ENCODE results near the gene CPTP. TPM values are rescaled to one million over a fixed set of nuclear protein-coding genes. Genes with fewer than 3 reads are reported as not detected.

CPTP gene
- total RNA-seq, 2 donors from 2014 or later: 35.8 to 54.0 TPM

GRCh38 chr1:1325288-1326074, 879 bp downstream of the CPTP start:
- H3K4me1 ChIP-seq (replicated peaks): peaks cover 9% of the 10 kb centered on the region
- peak overlapping the region; percentile 84 to 99 for H3K4me3 ChIP-seq
- no peak for DNase-seq (ENCODE audit: low spot score)
- H3K9me3 ChIP-seq: no peaks in the 10 kb centered on the region
- no peaks in the 10 kb centered on the region for H3K36me3 ChIP-seq
- intact Hi-C loops (cut with DNase I): no loop called here
- no peak for TF ChIP-seq POLR2A (IDR thresholded peaks at IDR 0.05)
- no peak for TF ChIP-seq CTCF (IDR thresholded peaks at IDR 0.05)
- no peak for TF ChIP-seq POLR2AphosphoS5 (IDR thresholded peaks at IDR 0.05)
- 39% methylated on average over 16 of the region's 16 CpGs for WGBS
- H3K27ac ChIP-seq: peak overlapping the region; percentile 74 to 87
- no peaks in the 10 kb centered on the region for H3K27me3 ChIP-seq (replicated peaks; ENCODE audit: insufficient read depth)

- Histone ChIP-seq H3K36me3 (no peaks in the 10 kb centered on the region), H3K9me3 (no peaks in the 10 kb centered on the region), H3K27me3 (replicated peaks; ENCODE audit: insufficient read depth) (no peaks in the 10 kb centered on the region), H3K27ac (peak overlapping the region in 1 of 2 donors; percentile 87), H3K4me1 (replicated peaks) (peaks cover 13% of the 10 kb centered on the region), H3K4me3 (peak overlapping the region in 1 of 2 donors; percentile 84)
- no peak for TF ChIP-seq CTCF (IDR thresholded peaks at IDR 0.05)
- TF ChIP-seq POLR2AphosphoS5 (IDR thresholded peaks at IDR 0.05): no peak
- TF ChIP-seq POLR2A (IDR thresholded peaks at IDR 0.05): no peak
- 70% methylated on average over 8 of the region's 8 CpGs for WGBS
- intact Hi-C loops (cut with DNase I): no loop called here
- DNase-seq (ENCODE audit: low spot score): no peak
Measured at GRCh38 chr1:1326075-1326605, 1.5 kb downstream of the CPTP start.

DNA sequence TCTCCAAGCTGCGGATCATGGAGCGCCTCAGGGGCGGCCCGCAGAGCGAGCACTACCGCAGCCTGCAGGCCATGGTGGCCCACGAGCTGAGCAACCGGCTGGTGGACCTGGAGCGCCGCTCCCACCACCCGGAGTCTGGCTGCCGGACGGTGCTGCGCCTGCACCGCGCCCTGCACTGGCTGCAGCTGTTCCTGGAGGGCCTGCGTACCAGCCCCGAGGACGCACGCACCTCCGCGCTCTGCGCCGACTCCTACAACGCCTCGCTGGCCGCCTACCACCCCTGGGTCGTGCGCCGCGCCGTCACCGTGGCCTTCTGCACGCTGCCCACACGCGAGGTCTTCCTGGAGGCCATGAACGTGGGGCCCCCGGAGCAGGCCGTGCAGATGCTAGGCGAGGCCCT, 2.7 kb downstream of the CPTP start:
- Histone ChIP-seq H3K36me3 (no peaks in the 10 kb centered on the region), H3K27me3 (replicated peaks; ENCODE audit: insufficient read depth) (no peaks in the 10 kb centered on the region), H3K4me3 (no peak overlapping the region), H3K27ac (no peak overlapping the region), H3K9me3 (no peaks in the 10 kb centered on the region), H3K4me1 (replicated peaks) (peaks cover 14% of the 10 kb centered on the region)
- no peak for DNase-seq (ENCODE audit: low spot score)
- TF ChIP-seq POLR2A (IDR thresholded peaks at IDR 0.05) (no peak), POLR2AphosphoS5 (IDR thresholded peaks at IDR 0.05) (no peak), CTCF (IDR thresholded peaks at IDR 0.05) (no peak)
- 92% methylated on average over 37 of the region's 40 CpGs for WGBS
- intact Hi-C loops (cut with DNase I): no loop called here

DNA sequence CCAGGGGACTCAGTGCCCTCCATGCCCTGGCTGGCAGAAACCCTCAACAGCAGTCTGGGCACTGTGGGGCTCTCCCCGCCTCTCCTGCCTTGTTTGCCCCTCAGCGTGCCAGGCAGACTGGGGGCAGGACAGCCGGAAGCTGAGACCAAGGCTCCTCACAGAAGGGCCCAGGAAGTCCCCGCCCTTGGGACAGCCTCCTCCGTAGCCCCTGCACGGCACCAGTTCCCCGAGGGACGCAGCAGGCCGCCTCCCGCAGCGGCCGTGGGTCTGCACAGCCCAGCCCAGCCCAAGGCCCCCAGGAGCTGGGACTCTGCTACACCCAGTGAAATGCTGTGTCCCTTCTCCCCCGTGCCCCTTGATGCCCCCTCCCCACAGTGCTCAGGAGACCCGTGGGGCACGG, 3.7 kb downstream of the CPTP start:
- H3K4me1 ChIP-seq (replicated peaks): peaks cover 14% of the 10 kb centered on the region
- 79% methylated on average over 10 of the region's 15 CpGs for WGBS

More for the DNA sequence above, 3.7 kb downstream of the CPTP start:
- no peaks in the 10 kb centered on the region for H3K9me3 ChIP-seq
- intact Hi-C loops (cut with DNase I): no loop called here
- no peak overlapping the region for H3K27ac ChIP-seq
- H3K36me3 ChIP-seq: no peaks in the 10 kb centered on the region
- no peak overlapping the region for H3K4me3 ChIP-seq
- DNase-seq (ENCODE audit: low spot score): no peak
- TF ChIP-seq POLR2AphosphoS5 (IDR thresholded peaks at IDR 0.05) (no peak), POLR2A (IDR thresholded peaks at IDR 0.05) (no peak), CTCF (IDR thresholded peaks at IDR 0.05) (no peak)
- H3K27me3 ChIP-seq (replicated peaks; ENCODE audit: insufficient read depth): no peaks in the 10 kb centered on the region

All from prostate gland (tissue), 2 donors.